Measurements from ENCODE around the gene OR52A1. TPM values are rescaled to one million over a fixed set of nuclear protein-coding genes. Genes with fewer than 3 reads are reported as not detected.
"Not testable (repeated sequence)": the region's sequence is repeated elsewhere in the genome, so short reads cannot be mapped to it uniquely, and the experiment has no call there.

The OR52A1 gene
- polyA plus RNA-seq (2013, experiment 1 of 2; ENCODE audit: insufficient read length), result not detected
- 0.01 TPM for polyA plus RNA-seq (2013, experiment 2 of 2; ENCODE audit: insufficient read length)

GRCh38 chr11:5154657-5155056 is at the start of gene OR52A1:
OR52A1 (minus strand) TSS chr11:5154757; CDS start chr11:5152369, 2,388 bp downstream.
- DNase-seq, result no peak

- DNase-seq, result no peak
These were observed 48.8 kb upstream of the OR52A1 start for GRCh38 chr11:5203366-5203765.

- DNase-seq, result no peak
These were observed 46.0 kb upstream of the OR52A1 start, which contains the start of gene OR51V1 for GRCh38 chr11:5200582-5200981. OR51V1 (minus strand) TSS chr11:5200682; CDS start chr11:5200682, 0 bp downstream.

GRCh38 chr11:5198285-5198684 is 43.7 kb upstream of the OR52A1 start:
- no peak for DNase-seq

- no peak for DNase-seq
These were observed 43.0 kb upstream of the OR52A1 start for GRCh38 chr11:5197536-5197935.

- DNase-seq, result no peak
These were observed 42.2 kb upstream of the OR52A1 start for GRCh38 chr11:5196731-5197130.

GRCh38 chr11:5196067-5196466 is 41.5 kb upstream of the OR52A1 start:
- DNase-seq, result no peak

GRCh38 chr11:5192738-5193137 is 38.2 kb upstream of the OR52A1 start:
- DNase-seq, result no peak

- DNase-seq, result no peak
These were observed 33.6 kb upstream of the OR52A1 start for GRCh38 chr11:5188201-5188600.

GRCh38 chr11:5178046-5178837 is 23.7 kb upstream of the OR52A1 start:
- no peak for DNase-seq

GRCh38 chr11:5174934-5175333 is 20.4 kb upstream of the OR52A1 start:
- DNase-seq, result no peak

- DNase-seq, result no peak
These were observed 17.3 kb upstream of the OR52A1 start for GRCh38 chr11:5171856-5172255.

- not testable (repeated sequence) for DNase-seq
These were observed 11.3 kb upstream of the OR52A1 start for GRCh38 chr11:5165898-5166297.

- not testable (repeated sequence) for DNase-seq
These were observed 10.2 kb upstream of the OR52A1 start for GRCh38 chr11:5164807-5165206.

GRCh38 chr11:5161045-5161444 is 6.5 kb upstream of the OR52A1 start:
- not testable (repeated sequence) for DNase-seq

- DNase-seq, result not testable (repeated sequence)
These were observed 5.7 kb upstream of the OR52A1 start for GRCh38 chr11:5160217-5160616.

- no peak for DNase-seq
These were observed 5.2 kb upstream of the OR52A1 start for GRCh38 chr11:5159806-5160205.

- DNase-seq, result no peak
These were observed 754 bp downstream of the OR52A1 start for GRCh38 chr11:5153574-5154431.

- DNase-seq, result no peak
These were observed 2.8 kb downstream of the OR52A1 start for GRCh38 chr11:5151713-5152153.

- not testable (repeated sequence) for DNase-seq
These were observed 10.4 kb downstream of the OR52A1 start for GRCh38 chr11:5144206-5144605.

GRCh38 chr11:5137996-5138395 is 16.6 kb downstream of the OR52A1 start, which contains the start of gene OR52A5:
OR52A5 (minus strand) TSS chr11:5138356; CDS start chr11:5132642, 5,714 bp downstream.
- no peak for DNase-seq

- DNase-seq, result no peak
These were observed 17.5 kb downstream of the OR52A1 start for GRCh38 chr11:5137014-5137413.

GRCh38 chr11:5136261-5136660 is 18.3 kb downstream of the OR52A1 start:
- DNase-seq, result no peak
